Activated CD4-positive, alpha-beta T cell treated with anti-CD3 and anti-CD28 coated beads for 36 hours (primary cell): Measurements from ENCODE around the gene ELL. TPM values are rescaled to one million over a fixed set of nuclear protein-coding genes. Genes with fewer than 3 reads are reported as not detected.
"Not testable (repeated sequence)": the region's sequence is repeated elsewhere in the genome, so short reads cannot be mapped to it uniquely, and the experiment has no call there.

Source experiments
- ATAC-seq: fragments of 200-7000 bp; cut with Tn5 transposase; one replicate; pipeline ENCODE4 v1.10.0; 2021; ENCODE audit warnings: mild to moderate bottlenecking, moderate library complexity
- CTCF ChIA-PET: fragments of 350-600 bp; sonication (Branson Sonifier 250); formaldehyde crosslinking; loops from one replicate; lab custom pipeline; 2021; ENCODE audit warnings: antibody characterized with exemption; lab: Charles Lee
- POLR2A ChIA-PET: fragments of 350-600 bp; sonication (Branson Sonifier 250); formaldehyde crosslinking; loops from one replicate; lab custom pipeline; 2021; ENCODE audit warnings: antibody characterized with exemption, inconsistent platforms; lab: Charles Lee
- DNase-seq: peaks from one replicate; pipeline ENCODE4 v3.0.0-alpha.2; 2020
- H3K27ac Mint-ChIP-seq: one replicate; pipeline ENCODE4 v1.8.0; 2021; ENCODE audit warnings: mixed read lengths
- H3K27me3 Mint-ChIP-seq: one replicate; pipeline ENCODE4 v1.8.0; 2021; ENCODE audit warnings: mixed read lengths
- H3K36me3 Mint-ChIP-seq: one replicate; pipeline ENCODE4 v1.8.0; 2021; ENCODE audit warnings: low read depth, mixed read lengths
- H3K4me1 Mint-ChIP-seq: one replicate; pipeline ENCODE4 v1.8.0; 2021; ENCODE audit warnings: mixed read lengths
- H3K4me3 Mint-ChIP-seq: one replicate; pipeline ENCODE4 v1.8.0; 2021; ENCODE audit warnings: mild to moderate bottlenecking, moderate library complexity, mixed read lengths
- H3K9me3 Mint-ChIP-seq: one replicate; pipeline ENCODE4 v1.8.0; 2021; ENCODE audit warnings: low read depth, mixed read lengths
- intact Hi-C, 2 experiments: fragments of 100-400 bp; cut with DNase I in 1 of 2; cut with micrococcal nuclease in 1 of 2; formaldehyde crosslinking; loops; one replicate each; pipeline versions ENCODE4 v1.14.2 to v1.15.1; 2022 to 2024; cut with DNase I, micrococcal nuclease
- total RNA-seq, 2 experiments: library from RNA; stranded (reverse); gene quantifications; one replicate each; pipeline ENCODE4 v1.2.3, GENCODE V29; 2021

ELL gene
- total RNA-seq, 2 experiments from 2014 or later: 20.2 to 21.4 TPM

DNA sequence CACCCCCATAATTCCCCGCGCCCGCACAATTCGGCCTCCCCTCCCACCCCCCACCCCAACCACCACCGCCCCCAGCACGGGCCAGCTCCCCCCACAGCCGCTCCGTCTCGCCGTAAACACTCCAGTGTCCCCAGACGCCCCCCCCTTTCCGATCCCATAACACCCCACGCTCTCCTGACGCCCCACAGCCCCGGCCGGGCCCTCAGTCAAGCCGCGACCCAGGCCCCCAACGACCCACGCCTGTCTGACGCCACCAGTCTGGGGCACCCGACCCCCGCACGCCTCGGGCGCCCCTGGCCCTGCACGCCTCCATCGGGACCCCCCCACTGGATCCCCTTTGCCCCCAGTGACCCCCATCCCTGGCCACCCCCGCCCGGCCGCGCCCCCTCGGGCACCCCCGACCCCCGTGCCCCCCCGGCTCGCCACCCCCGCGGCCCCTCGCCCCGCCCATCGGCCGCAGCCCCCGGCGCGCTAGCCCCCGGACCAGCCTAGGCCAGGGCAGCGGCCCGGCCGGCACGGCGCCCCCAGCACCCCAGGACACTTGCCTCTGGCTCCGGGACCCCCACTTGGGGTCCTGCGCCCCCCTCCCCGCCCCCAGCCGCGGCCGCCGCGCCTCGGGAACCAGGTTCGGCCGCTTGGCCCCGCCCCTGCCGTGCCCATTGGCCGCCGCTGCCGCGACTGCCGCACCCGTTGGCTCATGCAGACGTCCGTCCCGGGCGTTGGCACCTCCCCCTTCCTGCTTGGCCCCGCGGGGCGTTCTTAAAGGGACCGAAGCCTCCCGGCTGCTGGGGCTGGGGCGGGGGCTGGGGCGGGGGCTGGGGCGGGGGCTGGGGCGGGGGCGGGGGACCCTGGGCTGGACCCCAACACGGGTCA is 21.3 kb upstream of the ELL start, which contains the start of gene FKBP8:
Gene FKBP8, minus strand, starts transcription at position 633 of the 873 bp plus-strand sequence. CDS start 1,603 bp downstream, outside the sequence.
- H3K27me3 Mint-ChIP-seq: no peaks in the 10 kb centered on the region
- H3K27ac Mint-ChIP-seq: peak within 1 kb of the TSS; percentile 98
- H3K9me3 Mint-ChIP-seq: no peaks in the 10 kb centered on the region
- ATAC-seq (peak; percentile 92), DNase-seq (peak; percentile 98)
- intact Hi-C loops: loop anchor here in 1 of 2 experiments (1.0 to 5.0 kb wide), 4 partner anchors 46 to 490 kb away; partner anchors contain the start of genes ARMC6, COPE, DDX49 and JUND
- peaks cover 14% of the 10 kb centered on the region for H3K36me3 Mint-ChIP-seq
- CTCF ChIA-PET: interaction anchor here (0.8 to 1.8 kb wide), 5 partner anchors 14 to 45 kb away, joined by 4 to 22 read pairs (median 4); partner anchors contain the start of gene KXD1
- peaks cover 25% of the 10 kb centered on the region for H3K4me1 Mint-ChIP-seq
- POLR2A ChIA-PET: interaction anchor here (0.5 to 1.4 kb wide), 5 partner anchors 14 to 650 kb away, joined by 3 to 7 read pairs (median 4); partner anchors contain the start of genes ELL and KXD1
- H3K4me3 Mint-ChIP-seq: peak within 1 kb of the TSS; percentile 92

DNA sequence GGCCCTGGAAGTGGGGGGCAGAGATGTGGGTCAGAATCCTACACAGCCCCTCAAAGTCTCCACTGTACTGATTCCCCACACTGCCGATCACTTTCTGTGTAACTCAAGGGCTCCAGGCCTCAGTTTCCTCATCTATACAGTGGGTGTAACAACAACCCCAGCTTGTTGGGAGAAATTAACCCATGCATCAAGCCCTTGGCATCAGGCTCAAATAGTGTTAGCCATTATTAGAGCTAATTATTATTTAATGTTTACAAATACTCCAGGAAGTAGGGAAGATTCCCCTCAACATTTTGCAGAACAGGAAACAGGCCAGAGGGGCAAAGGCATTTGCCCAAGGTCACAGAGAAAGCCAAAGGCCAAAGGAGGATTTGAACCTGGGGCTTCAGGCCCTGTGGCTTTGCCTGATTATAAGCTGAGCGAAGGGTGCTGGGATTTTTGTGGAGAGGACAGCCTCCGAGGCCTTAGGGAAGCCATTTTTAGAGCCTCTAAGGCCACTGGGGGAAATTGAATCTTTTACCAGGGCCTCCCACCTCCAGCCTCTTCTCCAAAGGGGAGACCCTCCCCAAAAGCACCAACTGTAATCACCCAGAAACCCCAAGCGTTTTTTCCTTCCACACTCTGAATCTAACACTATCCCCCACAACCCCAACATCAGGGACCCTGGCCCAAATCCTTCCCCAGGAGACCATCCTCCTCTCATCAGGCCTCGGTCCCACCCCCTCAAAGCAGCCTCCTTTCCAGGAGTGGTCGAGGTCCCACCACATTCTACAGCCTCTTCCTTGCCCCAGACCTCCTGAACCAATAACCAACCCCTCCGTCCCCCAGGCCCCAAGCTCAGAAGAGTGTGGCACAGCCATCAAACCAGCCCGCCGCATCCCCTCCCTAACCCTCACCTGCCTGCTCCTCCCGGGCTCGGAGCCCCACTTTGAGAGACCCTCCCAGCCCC is 20.4 kb upstream of the ELL start:
- H3K4me3 Mint-ChIP-seq: peak overlapping the region; percentile 92

DNA sequence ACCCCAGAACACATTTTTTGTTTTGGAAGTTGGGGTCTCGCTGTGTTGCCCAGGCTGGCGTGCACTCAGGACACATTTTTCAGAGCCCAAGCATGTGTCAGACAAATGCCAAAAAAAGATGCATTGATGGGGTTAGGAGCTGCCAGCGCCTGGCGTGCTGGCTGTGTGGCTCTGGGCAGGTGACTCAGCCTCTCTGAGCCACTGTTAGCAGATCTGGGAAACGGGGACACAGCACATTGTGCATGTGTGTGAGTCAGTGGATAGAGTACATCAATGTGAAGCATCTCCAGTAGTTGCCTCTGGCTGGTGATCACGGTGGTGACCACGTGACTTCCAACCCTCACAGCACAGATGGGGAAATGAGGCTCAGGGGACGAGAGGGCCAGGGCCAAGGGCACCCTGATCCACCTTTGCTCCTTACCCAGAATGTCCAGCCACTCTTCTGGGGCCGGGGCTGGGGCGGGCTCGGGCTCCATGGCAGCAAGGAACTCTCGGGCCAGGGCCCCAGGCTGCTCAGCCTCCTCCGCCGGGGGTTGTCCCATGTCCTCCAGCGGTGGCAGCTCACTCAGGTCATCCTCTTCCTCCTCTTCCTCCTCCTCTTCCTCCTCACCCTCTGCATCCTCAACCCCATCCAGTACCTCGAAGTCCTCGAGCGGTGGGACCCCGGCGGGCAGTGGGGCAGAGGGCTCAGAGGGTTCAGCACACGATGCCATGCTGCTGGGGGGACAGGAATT is 19.6 kb upstream of the ELL start:
- intact Hi-C loops: loop anchor here in 1 of 2 experiments (5.0 kb wide), 1 partner anchor 259 kb away; the partner anchor contains the start of gene JUND
- ATAC-seq: peak; percentile 18
- Mint-ChIP-seq H3K27me3 (no peaks in the 10 kb centered on the region), H3K27ac (peak overlapping the region; percentile 90), H3K4me3 (peak overlapping the region; percentile 92), H3K4me1 (peaks cover 25% of the 10 kb centered on the region), H3K36me3 (peaks cover 26% of the 10 kb centered on the region), H3K9me3 (no peaks in the 10 kb centered on the region)
- CTCF ChIA-PET: interaction anchor here (0.7 to 1.4 kb wide), 3 partner anchors 8 to 244 kb away, joined by 3 to 4 read pairs (median 3); no protein-coding TSS in a partner anchor
- DNase-seq: peak; percentile 52
- POLR2A ChIA-PET: interaction anchor here (0.6 kb wide), 1 partner anchor 798 kb away, joined by 3 read pairs; no protein-coding TSS in a partner anchor

More for the DNA sequence above, 20.4 kb upstream of the ELL start:
- intact Hi-C loops: loop anchor here in 1 of 2 experiments (5.0 kb wide), 1 partner anchor 260 kb away; the partner anchor contains the start of gene JUND
- ATAC-seq (no peak), DNase-seq (peak; percentile 48)
- ChIA-PET POLR2A (interaction anchor here (0.5 kb wide), 1 partner anchor 651 kb away, joined by 7 read pairs; no protein-coding TSS in a partner anchor), CTCF (interaction anchor here (0.7 to 1.4 kb wide), 4 partner anchors 9 to 244 kb away, joined by 3 to 4 read pairs (median 4); no protein-coding TSS in a partner anchor)
- Mint-ChIP-seq H3K27me3 (no peaks in the 10 kb centered on the region), H3K36me3 (peaks cover 19% of the 10 kb centered on the region), H3K4me1 (peaks cover 25% of the 10 kb centered on the region), H3K9me3 (no peaks in the 10 kb centered on the region), H3K27ac (peak overlapping the region; percentile 90)

- H3K27me3 Mint-ChIP-seq, H3K9me3 Mint-ChIP-seq, H3K4me3 Mint-ChIP-seq, DNase-seq, POLR2A ChIA-PET, ATAC-seq: not testable (repeated sequence)
- intact Hi-C loops: loop anchor here in 1 of 2 experiments (5.0 kb wide), 1 partner anchor 258 kb away; the partner anchor contains the start of gene JUND
- Mint-ChIP-seq H3K4me1 (peaks cover 25% of the 10 kb centered on the region), H3K27ac (peak overlapping the region; percentile 37), H3K36me3 (peaks cover 35% of the 10 kb centered on the region)
- CTCF ChIA-PET: interaction anchor here (0.6 kb wide), 1 partner anchor 329 kb away, joined by 3 read pairs; no protein-coding TSS in a partner anchor
Observed at GRCh38 chr19:18540200-18540599, 18.3 kb upstream of the ELL start.

- peaks cover 36% of the 10 kb centered on the region for H3K36me3 Mint-ChIP-seq
- no peaks in the 10 kb centered on the region for H3K27me3 Mint-ChIP-seq
- peaks cover 19% of the 10 kb centered on the region for H3K4me1 Mint-ChIP-seq
- no peak overlapping the region for H3K4me3 Mint-ChIP-seq
- H3K9me3 Mint-ChIP-seq: no peaks in the 10 kb centered on the region
- DNase-seq: no peak
- ChIA-PET CTCF (interaction anchor here (0.6 to 1.1 kb wide), 2 partner anchors 9 to 330 kb away, joined by 3 read pairs; no protein-coding TSS in a partner anchor), POLR2A (no interaction called here)
- intact Hi-C loops: no loop called here
- no peak overlapping the region for H3K27ac Mint-ChIP-seq
- no peak for ATAC-seq
Observed at GRCh38 chr19:18539372-18539771, 17.5 kb upstream of the ELL start.

GRCh38 chr19:18538115-18538514 is 16.2 kb upstream of the ELL start:
- CTCF ChIA-PET: interaction anchor here (0.6 kb wide), 2 partner anchors 243 to 286 kb away, joined by 4 to 5 read pairs; no protein-coding TSS in a partner anchor
- H3K9me3 Mint-ChIP-seq: no peaks in the 10 kb centered on the region
- H3K4me1 Mint-ChIP-seq: peaks cover 14% of the 10 kb centered on the region
- no peaks in the 10 kb centered on the region for H3K27me3 Mint-ChIP-seq
- POLR2A ChIA-PET: no interaction called here
- no peak overlapping the region for H3K4me3 Mint-ChIP-seq
- H3K27ac Mint-ChIP-seq: no peak overlapping the region
- intact Hi-C loops: no loop called here
- no peak for ATAC-seq
- H3K36me3 Mint-ChIP-seq: peaks cover 38% of the 10 kb centered on the region
- DNase-seq: no peak

GRCh38 chr19:18537431-18537830 is 15.6 kb upstream of the ELL start:
- Mint-ChIP-seq H3K27me3 (no peaks in the 10 kb centered on the region), H3K4me3 (no peak overlapping the region), H3K27ac (no peak overlapping the region), H3K36me3 (peaks cover 41% of the 10 kb centered on the region), H3K9me3 (no peaks in the 10 kb centered on the region), H3K4me1 (peaks cover 12% of the 10 kb centered on the region)
- no peak for DNase-seq
- POLR2A ChIA-PET: no interaction called here
- no peak for ATAC-seq
- intact Hi-C loops: no loop called here
- CTCF ChIA-PET: interaction anchor here (0.6 kb wide), 1 partner anchor 285 kb away, joined by 4 read pairs; no protein-coding TSS in a partner anchor

GRCh38 chr19:18536475-18536874 is 14.6 kb upstream of the ELL start:
- H3K27ac Mint-ChIP-seq: no peak overlapping the region
- H3K36me3 Mint-ChIP-seq: peaks cover 45% of the 10 kb centered on the region
- POLR2A ChIA-PET: no interaction called here

DNA sequence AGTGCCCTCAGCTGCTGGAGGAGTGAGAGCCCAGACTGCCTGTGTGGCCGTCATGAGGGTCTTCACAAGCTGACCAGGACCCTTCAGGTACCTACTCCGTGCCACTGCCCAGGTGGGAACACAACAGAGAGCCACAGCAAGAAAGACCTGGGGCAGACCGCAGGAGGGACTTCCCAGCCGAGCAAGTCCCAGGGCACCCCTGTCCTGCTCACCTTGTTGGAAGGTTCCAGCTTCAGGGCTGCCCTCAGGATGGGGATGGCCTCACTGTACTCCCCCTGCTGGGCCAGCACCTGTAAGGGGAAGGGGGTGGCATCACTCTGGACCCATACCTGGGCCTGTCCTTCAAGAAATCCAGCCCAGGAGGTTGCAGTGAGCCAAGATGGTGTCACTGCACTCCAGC is 11.2 kb upstream of the ELL start:
- ATAC-seq: no peak
- H3K27me3 Mint-ChIP-seq: no peaks in the 10 kb centered on the region
- H3K4me1 Mint-ChIP-seq: no peaks in the 10 kb centered on the region
- ChIA-PET POLR2A (interaction anchor here (0.6 kb wide), 1 partner anchor 271 kb away, joined by 3 read pairs; no protein-coding TSS in a partner anchor), CTCF (interaction anchor here (1.0 kb wide), 1 partner anchor 9 kb away, joined by 3 read pairs; no protein-coding TSS in a partner anchor)
- H3K9me3 Mint-ChIP-seq: no peaks in the 10 kb centered on the region
- H3K4me3 Mint-ChIP-seq: no peak overlapping the region
- no peak for DNase-seq
- intact Hi-C loops: no loop called here
- H3K36me3 Mint-ChIP-seq: peaks cover 40% of the 10 kb centered on the region
- no peak overlapping the region for H3K27ac Mint-ChIP-seq

More at GRCh38 chr19:18536475-18536874, 14.6 kb upstream of the ELL start:
- CTCF ChIA-PET: interaction anchor here (1.0 kb wide), 1 partner anchor 14 kb away, joined by 4 read pairs; no protein-coding TSS in a partner anchor
- intact Hi-C loops: no loop called here
- no peak for DNase-seq
- ATAC-seq: no peak
- Mint-ChIP-seq H3K4me1 (peaks cover 6% of the 10 kb centered on the region), H3K9me3 (no peaks in the 10 kb centered on the region), H3K27me3 (no peaks in the 10 kb centered on the region), H3K4me3 (no peak overlapping the region)
